Stimulated activated naive CD4-positive, alpha-beta T cell (primary cell): Measurements from ENCODE around the gene FBXW10B.
"Not testable (repeated sequence)": the region's sequence is repeated elsewhere in the genome, so short reads cannot be mapped to it uniquely, and the experiment has no call there.

ENCODE experiments used
- DNase-seq, 6 experiments: peaks; one replicate each; lab custom pipeline; 2025; lab: John Stamatoyannopoulos, UW

The FBXW10B gene, protein sequence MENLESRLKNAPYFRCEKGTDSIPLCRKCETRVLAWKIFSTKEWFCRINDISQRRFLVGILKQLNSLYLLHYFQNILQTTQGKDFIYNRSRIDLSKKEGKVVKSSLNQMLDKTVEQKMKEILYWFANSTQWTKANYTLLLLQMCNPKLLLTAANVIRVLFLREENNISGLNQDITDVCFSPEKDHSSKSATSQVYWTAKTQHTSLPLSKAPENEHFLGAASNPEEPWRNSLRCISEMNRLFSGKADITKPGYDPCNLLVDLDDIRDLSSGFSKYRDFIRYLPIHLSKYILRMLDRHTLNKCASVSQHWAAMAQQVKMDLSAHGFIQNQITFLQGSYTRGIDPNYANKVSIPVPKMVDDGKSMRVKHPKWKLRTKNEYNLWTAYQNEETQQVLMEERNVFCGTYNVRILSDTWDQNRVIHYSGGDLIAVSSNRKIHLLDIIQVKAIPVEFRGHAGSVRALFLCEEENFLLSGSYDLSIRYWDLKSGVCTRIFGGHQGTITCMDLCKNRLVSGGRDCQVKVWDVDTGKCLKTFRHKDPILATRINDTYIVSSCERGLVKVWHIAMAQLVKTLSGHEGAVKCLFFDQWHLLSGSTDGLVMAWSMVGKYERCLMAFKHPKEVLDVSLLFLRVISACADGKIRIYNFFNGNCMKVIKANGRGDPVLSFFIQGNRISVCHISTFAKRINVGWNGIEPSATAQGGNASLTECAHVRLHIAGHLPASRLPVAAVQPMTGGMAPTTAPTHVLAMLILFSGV

DNA sequence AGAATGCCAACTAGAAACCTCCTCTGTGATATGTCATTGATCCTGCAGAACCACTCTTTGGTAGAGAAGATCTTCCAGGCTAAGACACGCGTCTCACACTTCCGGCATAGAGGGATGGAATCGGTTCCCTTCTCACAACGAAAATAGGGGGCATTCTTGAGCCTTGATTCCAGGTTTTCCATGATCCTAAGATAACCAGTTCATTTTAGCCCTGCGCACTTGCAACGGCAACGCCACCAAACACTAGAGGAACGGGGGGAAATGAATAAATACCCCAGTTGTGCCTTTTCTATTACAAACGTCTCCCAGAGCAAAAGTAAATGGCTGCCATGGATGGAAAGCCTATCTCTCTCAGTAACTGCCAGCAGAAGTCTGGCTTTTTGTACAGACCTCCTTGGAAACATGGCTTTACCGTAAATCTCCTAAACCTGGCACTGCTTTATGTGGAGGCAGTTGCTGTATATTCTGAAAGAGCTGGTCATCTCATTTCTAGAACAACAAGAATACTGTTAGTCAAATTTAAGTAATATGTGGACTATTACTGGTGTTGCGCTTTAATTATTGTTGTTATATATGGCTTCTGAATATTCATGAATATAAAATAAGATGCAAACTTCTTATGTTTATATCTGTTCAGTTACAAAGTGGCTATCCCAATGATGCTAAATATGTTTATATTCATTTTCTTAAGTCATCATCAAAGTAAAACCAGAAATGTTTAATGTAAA is at the start of gene FBXW10B:
Gene FBXW10B, minus strand, starts transcription at position 374 of the 728 bp plus-strand sequence. Its CDS starts 192 bp downstream, at position 182.
- DNase-seq, result not testable (repeated sequence)

DNA sequence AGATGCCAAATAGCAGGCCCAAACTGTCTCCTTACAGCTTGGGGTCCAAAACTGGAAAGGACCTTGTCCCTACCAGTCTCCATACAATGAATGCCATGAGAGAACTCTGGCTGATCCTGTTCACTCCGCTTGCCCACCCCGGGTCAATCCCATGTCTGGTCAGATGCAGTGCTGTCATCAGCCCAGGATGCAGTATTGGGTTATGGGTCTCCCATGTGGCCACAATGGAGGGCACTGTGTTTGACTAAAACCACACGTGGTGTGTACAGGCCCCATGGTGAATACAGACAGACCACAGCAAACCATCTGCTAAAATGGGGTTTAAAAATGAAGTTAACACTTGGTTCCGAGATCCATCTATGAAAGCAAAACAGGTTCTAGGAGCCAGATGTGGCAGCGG is 44.2 kb upstream of the FBXW10B start:
- no peak for DNase-seq

DNA sequence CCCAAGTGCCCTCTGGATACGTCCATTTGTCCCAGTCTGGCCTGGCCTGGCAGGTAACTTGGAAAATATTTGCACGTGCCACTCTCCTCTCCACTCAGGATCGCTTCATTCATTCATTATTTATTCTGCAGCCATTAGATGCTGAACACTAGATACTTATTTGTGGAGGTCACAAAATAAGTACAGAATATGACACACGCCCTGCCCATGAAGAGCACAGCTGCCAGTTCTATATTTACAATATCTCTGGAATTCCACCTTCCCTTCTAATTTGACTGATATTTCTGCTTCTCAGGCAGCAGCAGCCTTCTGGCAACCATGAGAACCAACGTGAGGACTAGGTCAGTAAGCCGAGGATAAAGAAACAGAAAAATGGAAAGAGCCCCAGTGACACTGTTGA is 43.7 kb upstream of the FBXW10B start:
- DNase-seq, result no peak

DNA sequence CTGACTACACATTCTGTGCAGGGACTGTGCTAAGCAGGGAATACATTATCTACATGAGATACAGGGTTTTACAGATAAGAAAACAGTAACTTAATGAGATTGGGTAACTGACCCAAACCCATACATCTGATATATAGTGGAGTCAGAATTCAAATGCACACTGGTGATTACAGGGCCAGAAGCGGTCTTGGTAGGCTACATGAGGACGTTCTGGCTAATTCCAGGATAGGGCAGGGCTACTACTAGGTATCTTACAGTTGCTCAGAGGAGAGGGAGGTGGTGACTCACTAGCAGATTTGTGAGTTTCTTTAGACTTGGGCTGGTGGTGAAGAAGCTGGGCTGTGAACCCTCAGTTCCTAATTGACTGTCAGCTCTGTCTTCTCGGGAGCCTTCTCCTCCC is 43.2 kb upstream of the FBXW10B start:
- no peak for DNase-seq

DNA sequence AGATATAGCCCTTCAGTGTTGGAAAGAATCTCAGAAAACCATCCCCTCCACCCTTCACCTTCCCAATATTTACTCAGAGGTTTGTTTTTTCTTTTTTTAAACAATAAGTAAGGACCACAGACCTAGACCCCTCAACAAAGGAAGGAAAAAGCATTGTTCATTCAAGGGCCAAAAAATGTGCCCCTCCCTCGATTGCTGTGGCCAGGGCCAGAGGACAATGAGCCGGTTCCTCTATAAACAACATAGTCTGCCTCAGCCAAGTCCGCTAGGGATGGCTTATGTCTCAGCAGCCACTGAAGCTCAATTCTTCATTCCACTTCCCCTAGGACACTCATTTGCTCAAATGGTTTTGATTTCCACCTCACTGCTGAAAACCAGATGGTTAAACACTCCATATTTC is 40.6 kb upstream of the FBXW10B start:
- DNase-seq, result no peak

DNA sequence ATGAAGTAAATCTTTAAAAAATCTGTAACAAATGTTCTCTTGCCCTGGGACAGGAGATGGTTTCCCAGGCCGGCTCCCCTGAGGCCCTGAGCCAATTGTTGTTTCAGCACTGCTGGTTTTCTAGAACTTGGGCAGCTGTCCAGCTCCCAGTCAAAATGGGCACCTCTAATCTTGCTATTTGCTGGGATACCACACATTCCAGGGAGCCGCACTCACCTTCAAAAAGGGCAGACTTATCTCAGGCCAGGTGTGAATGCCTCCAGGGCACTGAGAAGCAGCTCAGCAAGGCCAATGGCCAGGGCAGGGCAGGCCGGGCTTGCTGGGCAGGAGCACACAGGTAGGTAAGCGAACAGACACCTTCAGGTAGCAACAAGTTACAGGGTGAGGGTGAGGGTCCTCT is 40.2 kb upstream of the FBXW10B start:
- no peak for DNase-seq

DNA sequence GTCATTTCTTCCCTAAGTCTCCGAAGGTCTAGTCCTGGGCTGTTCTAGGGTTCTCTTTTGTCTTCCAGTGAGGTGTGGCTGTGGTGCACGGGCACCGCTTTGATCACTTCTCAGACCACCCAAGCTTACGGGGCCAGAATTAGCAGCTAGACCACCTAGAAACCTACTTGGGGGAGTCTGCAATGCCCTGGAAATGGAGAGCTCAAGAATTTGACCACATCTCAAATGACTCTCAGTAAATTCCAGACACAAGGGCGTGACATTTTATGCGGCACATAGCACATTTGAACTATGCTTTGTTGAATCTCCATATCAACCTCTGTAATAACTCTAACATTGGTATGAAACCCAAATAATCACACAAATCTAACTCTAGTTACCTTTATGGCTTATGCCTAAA is 39.7 kb upstream of the FBXW10B start:
- DNase-seq, result no peak

DNA sequence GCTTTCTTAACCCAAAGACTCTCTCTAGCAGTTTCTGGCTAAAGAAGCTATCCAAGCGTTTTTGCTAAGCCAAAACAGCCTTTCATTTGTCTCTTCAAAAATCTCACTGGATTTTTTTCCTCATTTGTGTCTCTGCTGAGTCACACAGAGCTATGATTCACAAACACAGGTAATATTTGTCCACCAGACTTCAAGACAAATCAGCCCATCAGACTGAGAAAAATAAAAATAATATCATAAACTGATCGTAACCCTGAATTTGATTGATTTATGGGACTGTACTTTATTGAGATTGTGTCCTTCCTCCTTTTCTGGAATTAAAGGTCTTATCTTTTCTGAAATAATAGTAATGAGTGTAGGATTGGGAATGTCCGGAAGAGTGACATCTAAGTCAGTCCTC is 38.8 kb upstream of the FBXW10B start:
- no peak for DNase-seq

DNA sequence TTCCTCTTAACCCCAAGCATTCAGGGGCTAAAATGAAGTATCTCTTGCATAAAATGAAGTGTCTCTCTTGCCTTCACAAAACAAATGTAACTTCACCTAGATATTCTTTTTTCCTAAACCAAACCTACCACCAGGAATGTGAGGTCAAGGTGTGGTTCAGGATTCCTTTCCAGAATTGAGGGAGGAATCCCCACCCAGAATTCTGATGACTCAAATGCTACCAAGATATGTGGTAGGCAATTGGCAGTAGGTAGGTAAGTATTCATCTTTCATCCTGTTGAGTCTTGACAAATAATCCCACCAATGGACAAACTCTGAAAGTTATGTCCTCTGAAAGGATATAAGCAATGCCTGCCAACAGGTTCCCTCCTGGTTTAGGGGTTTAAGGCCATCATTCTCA is 38.4 kb upstream of the FBXW10B start:
- no peak for DNase-seq

DNA sequence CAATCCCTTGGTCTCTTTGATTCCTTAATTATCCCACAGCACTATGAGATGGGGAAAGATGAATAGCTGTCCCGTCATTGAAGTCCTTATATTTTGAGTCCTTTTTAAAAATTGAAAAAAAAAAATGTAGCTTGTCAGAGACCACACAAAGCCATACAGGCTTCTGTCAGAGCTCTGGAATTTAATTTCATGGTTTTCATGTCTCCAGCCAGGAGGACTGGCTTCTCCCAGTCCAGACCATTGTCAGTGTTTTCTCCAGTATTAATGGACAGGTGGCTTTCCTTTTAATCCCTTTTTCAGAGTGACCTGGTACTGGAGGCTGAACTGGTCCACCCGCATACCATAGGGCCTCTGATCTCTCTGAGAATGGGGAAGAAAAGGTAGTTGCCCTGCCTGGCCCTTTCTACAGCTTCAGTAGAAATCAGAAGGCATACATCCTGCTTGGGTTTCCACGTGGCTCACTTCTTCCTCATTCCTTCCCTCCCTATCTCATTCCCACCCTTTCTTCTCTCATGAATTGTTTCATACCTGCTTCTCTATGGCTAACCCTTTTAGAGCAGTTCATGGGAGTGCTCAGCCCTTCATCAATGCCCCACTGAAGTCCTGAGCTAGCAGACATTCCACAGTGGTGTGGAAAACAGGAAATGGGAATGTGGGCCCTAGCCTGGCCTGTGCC is 35.5 kb upstream of the FBXW10B start:
- DNase-seq, result no peak

DNA sequence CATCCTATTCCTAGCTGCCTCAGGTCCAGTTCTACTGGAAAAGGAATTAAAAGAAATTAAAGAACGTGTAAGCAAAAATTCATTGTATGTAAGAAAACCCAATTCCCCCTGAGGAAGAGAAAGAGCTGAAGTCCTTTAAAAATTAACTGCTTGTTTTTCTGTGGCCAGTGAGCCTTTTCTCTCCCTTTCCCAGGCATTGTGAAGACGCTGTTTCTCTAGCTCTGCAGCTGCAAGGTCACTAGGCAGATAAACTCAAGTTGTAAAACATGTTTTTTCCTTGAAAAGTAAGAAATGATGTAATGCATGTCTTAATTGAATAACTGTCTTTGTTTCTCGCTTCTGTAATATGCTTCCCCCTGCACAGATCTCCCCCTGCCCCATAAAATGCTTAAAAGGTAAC is 34.9 kb upstream of the FBXW10B start:
- not testable (repeated sequence) for DNase-seq

DNA sequence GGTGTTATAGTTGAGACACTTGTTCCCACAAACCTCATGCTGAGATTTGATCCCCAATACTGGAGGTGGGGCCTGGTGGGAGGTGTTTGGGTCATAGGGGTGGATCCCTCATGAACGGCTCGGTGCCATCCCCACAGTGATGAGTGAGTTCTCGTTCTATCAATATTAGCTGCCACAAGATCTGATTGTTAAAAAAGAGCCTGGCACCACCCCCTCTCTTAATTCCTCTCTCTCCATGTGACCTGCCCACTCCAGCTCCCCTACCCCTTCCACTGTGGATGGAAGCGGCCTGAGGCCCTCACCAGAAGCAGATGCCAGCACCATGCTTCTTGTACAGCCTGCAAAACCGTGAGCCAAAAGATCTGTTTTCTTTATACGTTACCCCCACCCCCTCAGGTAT is 33.5 kb upstream of the FBXW10B start:
- DNase-seq, result no peak

DNA sequence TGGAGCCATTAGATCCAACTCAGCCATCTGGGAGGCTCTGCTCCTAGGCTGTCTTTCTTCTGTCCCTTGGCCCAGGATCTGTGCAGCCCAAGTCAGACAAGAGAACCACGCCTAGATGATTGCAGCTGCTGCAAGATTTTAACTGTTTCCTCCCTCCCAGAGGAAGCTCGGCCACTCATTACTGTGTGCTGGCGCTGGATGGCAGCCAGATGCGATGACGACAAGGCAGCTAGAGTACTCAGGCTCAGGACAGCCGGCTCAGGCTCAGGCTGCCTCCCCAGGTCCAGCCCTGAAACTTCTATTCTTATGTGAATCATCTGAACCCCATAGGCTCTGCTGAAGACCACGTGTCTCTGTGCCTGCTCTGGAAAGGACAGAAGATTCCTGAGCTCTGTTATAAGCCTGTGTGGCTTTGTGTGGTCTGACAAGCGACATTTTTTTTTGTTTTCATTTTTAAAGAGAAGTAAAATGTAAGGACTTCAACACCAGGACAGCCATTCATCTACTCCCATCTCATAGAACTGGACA is 32.1 kb upstream of the FBXW10B start:
- DNase-seq, result peak in 1 of 6 experiments; percentile 10

DNA sequence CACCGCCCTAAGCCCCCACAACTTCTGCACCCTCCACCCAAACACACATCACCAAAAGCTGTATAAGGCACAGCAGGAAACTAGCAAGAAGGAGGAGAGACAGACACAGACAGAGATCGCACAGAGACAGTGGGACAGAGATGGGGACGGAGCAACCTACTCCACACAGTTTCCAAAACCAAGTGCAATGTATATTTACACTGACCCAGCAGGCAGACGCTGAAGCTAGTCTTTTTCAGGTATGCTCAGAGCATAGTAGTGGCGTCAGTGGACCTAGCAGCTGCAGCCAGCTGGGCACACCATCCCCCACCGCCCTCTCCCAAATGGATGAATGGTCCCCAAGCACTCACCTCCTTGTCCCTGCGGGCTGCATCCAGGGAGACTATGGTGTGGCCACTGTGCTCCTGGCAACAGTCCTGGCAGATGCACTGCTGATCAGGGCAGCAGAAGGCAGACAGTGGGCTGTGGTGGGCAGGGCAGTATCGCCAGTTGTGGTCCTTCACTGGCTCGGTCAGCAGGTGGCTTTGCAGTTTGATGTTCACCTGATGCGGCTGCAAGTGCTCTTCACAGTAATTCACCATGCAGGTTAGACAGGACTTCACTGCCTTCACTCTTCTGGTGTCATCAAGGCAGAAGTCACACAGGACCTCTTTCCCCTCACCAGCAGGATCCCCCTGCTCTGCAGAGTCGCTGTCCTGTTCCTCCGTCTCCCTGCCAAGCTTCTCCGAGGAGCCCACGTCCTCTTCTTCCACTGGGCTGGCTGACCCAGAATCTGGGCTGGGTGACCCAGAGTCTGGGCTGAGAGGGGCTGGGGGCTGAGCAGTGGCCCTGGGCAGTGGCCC is 31.5 kb upstream of the FBXW10B start:
- DNase-seq, result no peak

DNA sequence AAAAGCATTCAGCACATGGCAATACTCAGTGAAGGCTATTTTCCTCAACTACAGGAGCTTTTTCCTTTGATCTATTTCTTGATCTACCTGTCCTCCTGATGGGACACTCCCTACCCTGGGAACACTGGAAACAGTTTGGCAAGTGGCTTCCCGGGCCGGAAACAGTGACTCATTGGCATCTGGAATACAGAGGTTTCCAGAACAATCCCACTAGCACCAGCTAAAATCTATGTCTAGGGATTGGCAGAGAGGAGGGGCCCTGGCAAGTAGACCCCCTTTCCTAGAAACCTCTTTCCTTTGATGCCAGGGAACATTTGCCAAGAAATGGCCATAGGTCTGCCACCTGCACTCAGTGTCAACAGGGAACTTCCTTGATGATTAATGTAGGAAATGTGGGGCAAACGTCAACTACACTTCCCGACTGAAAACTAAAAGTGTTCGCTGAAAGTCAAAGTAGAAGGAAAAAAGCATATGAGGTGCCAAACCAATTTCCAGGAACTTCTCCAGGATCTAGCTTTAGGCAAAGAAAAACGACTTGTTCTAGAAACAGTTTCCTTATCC is 30.4 kb upstream of the FBXW10B start:
- no peak for DNase-seq

DNA sequence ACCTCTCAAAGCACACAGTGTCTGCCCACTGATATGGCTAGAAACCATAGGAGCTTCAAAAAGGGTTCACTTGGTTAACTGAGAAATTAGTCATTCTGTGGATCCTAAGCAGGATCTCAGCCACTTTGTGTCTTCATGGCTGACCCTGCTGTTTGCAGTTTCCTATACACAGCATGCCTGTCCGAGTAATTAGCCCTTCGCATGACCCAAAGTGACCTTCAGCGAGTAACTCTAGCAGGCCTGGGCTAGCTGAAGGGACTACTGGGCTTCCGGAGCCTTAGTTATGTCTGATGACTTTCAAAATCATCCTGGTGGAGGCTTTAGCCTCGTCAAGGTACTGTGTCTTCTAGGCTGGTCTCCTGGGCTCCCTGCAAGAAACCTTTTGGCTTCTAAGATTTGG is 28.9 kb upstream of the FBXW10B start:
- no peak for DNase-seq

DNA sequence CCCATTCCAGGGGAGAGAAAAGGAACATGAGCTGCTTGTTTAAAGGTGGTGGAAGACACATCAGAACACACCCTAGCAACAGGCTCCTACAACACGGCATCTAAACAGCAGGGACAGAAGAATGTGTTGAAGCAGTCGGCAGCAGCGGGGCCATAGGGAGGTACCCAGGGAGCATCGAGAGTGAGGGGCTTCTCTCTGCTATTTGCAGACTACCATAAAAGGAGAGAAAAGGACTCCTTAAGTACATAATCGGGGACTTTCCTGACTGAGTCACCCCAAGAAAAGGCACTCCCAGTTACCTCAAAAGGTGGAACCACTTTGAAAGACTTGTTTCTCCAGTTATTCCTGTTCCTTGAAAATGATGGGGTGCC is 26.4 kb upstream of the FBXW10B start:
- not testable (repeated sequence) for DNase-seq

DNA sequence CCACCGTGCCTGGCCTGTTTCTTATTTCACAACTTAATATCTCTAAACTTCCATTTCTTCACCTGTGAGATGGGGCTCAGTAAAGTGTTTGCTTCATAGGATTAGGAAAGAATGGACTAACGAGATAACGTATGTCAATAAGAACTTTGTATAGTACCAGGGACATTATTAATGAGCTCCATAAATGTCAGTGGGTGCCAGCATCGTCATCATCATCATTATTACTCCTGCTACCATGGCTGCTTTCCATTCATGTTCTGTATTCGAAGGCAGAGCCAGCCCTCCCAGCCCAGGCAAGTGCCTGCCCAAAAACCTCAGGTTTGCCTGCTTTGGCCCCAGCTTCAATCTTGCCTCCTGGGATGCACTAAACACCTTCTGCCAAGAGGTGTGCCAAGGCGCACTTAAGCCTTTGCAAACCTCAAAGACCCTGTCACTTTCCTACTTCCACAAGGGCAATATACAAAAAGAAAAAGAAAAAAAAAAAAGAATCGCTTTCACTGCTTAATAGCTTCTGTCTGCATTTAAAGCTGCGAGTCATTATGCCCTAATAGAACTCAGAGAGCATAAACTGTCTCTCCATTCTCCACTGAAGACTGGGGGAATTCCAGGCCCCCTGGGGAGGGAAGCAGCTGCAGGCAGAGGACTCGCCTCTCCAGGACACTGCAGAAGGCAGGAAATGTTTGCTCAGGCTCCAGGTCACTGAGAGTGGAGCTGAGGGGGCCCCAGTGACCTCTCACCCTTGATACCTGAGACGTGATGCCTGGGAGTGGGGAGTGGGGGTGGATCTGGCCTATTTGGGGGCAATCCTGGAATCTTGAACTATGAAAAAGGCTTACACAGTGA is 25.8 kb upstream of the FBXW10B start:
- DNase-seq, result not testable (repeated sequence)

DNA sequence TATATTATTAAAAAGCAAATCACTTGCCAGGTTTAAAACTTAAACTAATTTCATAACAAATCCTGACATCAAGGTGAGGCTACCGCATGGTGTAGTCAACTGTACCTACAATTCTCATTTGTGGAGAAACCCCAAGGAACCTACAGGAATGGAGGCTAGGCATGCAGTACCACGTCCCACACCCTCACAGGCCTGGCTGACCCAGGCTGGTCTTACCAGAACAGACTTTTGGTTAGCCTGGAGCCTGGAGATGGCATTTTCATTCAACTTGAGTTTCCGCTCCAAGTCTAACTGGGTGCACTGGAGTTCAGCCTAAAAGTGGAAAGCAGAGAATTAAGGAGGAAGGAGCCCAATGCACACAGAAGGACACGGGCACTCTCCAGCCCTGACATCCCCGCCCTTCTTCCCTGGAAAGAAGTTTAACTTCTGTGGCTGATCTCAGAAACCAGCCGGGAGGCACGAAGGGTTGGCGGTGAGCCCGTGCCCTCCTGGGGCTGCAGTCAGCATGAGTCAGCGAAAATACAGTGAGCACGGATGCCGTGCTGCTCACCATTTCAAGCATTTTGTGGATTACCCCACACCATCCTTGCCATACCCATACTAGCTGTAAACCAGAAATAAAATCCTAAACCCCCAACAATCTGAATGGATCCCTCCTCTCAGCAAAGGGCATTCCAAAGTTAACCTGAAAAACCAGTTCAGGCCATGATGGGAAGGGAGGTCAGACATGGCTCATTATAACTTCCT is 23.2 kb upstream of the FBXW10B start:
- DNase-seq, result not testable (repeated sequence)
